Adipocyte (in vitro differentiated cells): Measurements from ENCODE around the gene TPPP2.

ENCODE experiments used
- DNase-seq: peaks from one replicate; pipeline ENCODE4 v3.0.0-alpha.2; 2015; ENCODE audit warnings: low read depth
- H3K27me3 ChIP-seq: replicated peaks from 2 replicates; pipeline ENCODE4 v1.7.0; 2013; ENCODE audit warnings: mild to moderate bottlenecking, low read length, moderate library complexity; ENCODE audit not compliant: control insufficient read depth, insufficient read depth
- H3K36me3 ChIP-seq: 2 replicates; pipeline ENCODE4 v1.7.0; 2013; ENCODE audit warnings: low read length, mild to moderate bottlenecking, moderate library complexity; ENCODE audit not compliant: control insufficient read depth, insufficient read depth, severe bottlenecking
- H3K4me1 ChIP-seq: 2 replicates; pipeline ENCODE4 v1.7.0; 2013; ENCODE audit warnings: mild to moderate bottlenecking, low read length, moderate library complexity; ENCODE audit not compliant: control insufficient read depth, insufficient read depth
- H3K4me3 ChIP-seq: 2 replicates; pipeline ENCODE4 v1.7.0; 2013; ENCODE audit warnings: mild to moderate bottlenecking, low read length, moderate library complexity
- H3K9ac ChIP-seq: 2 replicates; pipeline ENCODE4 v1.7.0; 2013; ENCODE audit warnings: mild to moderate bottlenecking, low read length, moderate library complexity
- H3K9me3 ChIP-seq: 2 replicates; pipeline ENCODE4 v1.7.0; 2013; ENCODE audit warnings: mild to moderate bottlenecking, low read length, moderate library complexity; ENCODE audit not compliant: control insufficient read depth

Gene TPPP2

DNA sequence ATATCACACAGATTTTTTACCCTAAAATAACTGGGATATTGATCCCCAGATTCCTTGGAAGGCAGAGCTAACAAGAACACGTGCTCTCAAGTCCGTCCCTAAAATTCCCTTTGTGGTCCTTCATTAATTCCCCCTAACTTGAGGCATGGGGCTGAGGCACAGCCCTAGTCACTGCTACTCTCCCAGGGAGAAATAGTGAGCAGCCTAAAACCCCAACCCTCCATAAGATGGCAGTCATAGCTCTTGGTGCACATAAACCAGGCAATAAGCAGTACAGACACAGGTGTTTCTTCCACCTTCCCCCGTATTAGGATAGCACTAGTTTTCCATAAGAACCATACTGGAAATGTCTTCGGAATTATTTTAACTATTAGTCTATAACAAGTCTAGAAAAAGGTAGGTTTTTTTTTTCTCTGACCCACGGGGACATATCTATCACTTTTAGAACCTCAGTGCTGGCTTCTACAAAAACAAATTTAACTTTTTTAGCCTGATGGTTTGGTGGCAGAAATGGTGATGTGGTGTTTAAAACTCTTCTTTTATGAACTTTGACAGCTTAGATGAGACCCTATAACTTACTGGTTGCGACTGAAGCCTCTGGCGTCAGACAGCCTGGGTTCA lies 37.0 kb downstream of the TPPP2 start:
- peaks cover 49% of the 10 kb centered on the region for H3K4me1 ChIP-seq
- H3K36me3 ChIP-seq, result no peaks in the 10 kb centered on the region
- no peak overlapping the region for H3K9ac ChIP-seq
- no peaks in the 10 kb centered on the region for H3K9me3 ChIP-seq
- no peak overlapping the region for H3K4me3 ChIP-seq
- H3K27me3 ChIP-seq, result no peaks in the 10 kb centered on the region
- peak; percentile 30 for DNase-seq

DNA sequence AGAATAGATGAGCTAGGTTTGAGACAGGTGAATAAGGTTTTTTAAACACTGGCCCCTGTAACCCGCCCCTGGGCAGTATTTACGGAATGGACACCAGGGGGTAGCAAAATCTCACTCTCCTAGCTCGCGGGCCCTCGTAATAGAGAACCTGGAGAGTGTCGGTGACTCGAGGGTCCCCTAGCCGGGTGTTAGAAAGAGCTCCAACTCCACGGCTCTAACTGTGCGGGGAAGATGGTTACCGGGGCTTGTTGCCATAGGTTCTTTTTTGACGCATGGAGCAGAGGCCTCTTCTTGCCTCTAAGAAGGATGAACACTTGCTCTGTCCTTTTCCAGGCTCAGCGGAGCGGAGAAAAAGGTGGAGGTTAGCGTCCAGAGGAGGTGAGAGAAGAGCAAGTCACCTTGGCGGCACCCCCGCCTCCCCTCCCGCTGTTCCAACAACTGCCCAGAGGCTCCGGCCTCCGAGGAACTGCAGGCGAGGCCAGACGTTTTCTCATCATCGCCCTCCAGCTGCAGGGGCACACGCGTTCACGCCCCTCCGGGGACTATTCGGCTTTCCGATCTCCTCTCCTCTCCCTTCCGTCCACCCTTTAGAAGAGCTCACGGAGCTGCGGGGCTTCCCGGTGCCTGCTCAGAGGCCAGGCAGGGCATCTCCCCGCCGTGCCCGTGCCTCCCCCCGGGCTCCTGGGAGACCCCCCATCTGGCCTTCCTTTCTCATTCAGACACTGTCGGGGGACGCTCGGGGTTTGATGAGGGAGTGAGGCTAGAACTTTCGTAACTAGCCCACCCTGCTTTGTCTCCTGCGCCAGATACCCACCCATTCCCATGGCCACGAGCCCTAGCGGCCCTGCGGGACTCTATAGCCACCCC lies 38.7 kb downstream of the TPPP2 start:
- Histone ChIP-seq H3K9ac (peak overlapping the region; percentile 98), H3K4me3 (peak overlapping the region; percentile 87), H3K27me3 (no peaks in the 10 kb centered on the region), H3K36me3 (peaks cover 11% of the 10 kb centered on the region), H3K4me1 (peaks cover 46% of the 10 kb centered on the region), H3K9me3 (no peaks in the 10 kb centered on the region)
- DNase-seq, result peak; percentile 88

DNA sequence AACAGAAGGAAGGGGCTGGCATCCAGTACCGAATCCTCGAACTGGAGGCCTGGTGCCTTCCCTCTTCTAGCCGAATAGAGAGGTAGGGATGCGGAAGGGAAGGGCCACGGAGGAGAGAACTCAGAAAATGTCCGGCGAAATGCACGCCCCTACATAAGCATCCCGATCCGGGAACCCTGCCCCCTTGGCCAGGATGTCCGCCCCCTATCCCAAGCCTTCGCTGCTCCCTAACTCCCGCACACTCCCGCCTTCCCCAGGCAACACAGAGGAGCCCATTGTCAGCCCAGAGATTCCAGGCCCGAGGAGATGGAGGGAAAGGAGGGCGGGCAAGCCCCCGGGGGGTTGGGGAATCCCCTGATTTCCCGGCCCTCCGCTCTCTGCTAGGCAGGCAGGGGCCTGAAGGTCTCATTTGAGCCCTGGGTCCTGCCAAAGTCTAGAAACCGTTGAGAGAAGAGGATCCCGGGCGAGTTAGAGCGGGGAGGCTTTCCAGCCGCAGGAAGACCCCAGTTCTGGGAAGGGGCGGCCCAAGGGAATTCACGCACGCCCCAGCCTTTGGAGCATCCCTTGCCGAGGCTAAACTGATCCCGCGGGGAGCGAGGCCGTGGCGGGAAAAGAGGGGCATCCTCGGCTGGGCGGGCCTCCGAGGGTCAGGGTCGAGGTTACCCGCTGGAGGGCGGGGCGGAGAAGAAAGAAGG lies 39.5 kb downstream of the TPPP2 start:
- no peaks in the 10 kb centered on the region for H3K9me3 ChIP-seq

GRCh38 chr14:21070083-21070609 lies 40.1 kb downstream of the TPPP2 start, which contains the start of gene ARHGEF40:
Gene ARHGEF40 (plus strand): TSS chr14:21070304. CDS start chr14:21070397, 93 bp downstream.
- peak within 1 kb of the TSS; percentile 87 for H3K4me3 ChIP-seq
- H3K27me3 ChIP-seq, result no peaks in the 10 kb centered on the region
- peak within 1 kb of the TSS; percentile 98 for H3K9ac ChIP-seq
- DNase-seq, result peak; percentile 85
- peaks cover 34% of the 10 kb centered on the region for H3K4me1 ChIP-seq
- peaks cover 25% of the 10 kb centered on the region for H3K36me3 ChIP-seq
- no peaks in the 10 kb centered on the region for H3K9me3 ChIP-seq

More for the DNA sequence above, 39.5 kb downstream of the TPPP2 start:
- peak overlapping the region; percentile 87 for H3K4me3 ChIP-seq
- no peaks in the 10 kb centered on the region for H3K27me3 ChIP-seq
- peak overlapping the region; percentile 98 for H3K9ac ChIP-seq
- DNase-seq, result peak; percentile 62
- peaks cover 19% of the 10 kb centered on the region for H3K36me3 ChIP-seq
- H3K4me1 ChIP-seq, result peaks cover 38% of the 10 kb centered on the region

DNA sequence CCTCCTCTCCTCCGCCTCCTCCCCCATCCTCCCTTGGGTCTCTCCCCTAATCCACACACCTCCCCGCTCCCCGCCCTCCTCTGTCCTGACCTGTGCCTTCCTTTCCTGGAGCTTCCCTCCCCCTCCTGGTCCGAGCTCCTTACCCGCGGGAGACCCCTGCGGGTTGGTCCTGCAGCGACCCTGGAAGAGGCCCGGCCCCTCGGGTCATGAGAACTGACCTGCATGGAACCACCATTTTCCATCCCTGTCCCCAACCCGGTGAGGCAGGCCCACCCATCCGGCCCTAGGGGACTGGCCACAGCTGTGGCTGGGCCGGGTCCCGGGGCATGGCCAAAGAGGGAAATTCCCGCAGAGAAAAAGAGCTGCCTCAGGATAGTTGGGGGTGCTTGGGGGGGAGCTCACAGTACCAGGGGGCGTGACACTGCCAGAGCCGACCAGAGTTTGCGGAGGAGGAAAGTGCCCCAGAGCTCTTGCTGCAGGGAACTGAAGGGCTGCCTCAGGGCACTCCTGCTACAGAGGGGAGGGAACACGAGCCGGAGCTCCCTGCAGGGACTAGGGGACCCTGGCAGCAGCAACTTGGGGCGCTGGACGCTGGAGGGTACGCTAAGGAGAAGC lies 40.7 kb downstream of the TPPP2 start:
- DNase-seq, result peak; percentile 67

GRCh38 chr14:21071225-21072030 lies 41.4 kb downstream of the TPPP2 start:
- Histone ChIP-seq H3K4me3 (peak overlapping the region; percentile 87), H3K27me3 (no peaks in the 10 kb centered on the region), H3K36me3 (peaks cover 38% of the 10 kb centered on the region), H3K4me1 (peaks cover 32% of the 10 kb centered on the region), H3K9ac (peak overlapping the region; percentile 98), H3K9me3 (no peaks in the 10 kb centered on the region)
- peak; percentile 98 for DNase-seq

More for the DNA sequence above, 40.7 kb downstream of the TPPP2 start:
- H3K4me3 ChIP-seq, result peak overlapping the region; percentile 87
- peak overlapping the region; percentile 98 for H3K9ac ChIP-seq
- peaks cover 31% of the 10 kb centered on the region for H3K36me3 ChIP-seq
- peaks cover 32% of the 10 kb centered on the region for H3K4me1 ChIP-seq
- no peaks in the 10 kb centered on the region for H3K27me3 ChIP-seq
- no peaks in the 10 kb centered on the region for H3K9me3 ChIP-seq

DNA sequence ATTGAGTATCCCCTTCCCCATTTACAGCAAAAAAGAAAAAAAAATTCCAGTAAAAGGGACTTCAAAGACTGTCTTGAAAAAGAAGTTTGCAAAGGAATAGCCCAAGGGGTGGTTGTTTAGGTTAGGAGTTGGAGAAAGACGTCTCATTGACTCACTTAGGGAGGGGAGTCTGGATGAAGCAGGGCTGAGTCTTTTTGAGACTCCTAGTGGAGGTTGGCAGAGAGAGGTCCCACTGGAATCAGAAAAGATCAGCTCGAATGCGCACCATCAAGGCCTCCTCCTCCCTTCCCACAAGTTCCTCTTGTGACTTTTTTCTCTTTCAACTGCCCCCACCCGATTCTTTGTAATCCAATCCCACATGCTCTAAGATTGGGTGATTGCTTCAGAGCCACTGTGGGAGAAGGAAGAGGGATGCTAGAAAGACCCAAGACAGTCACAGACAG lies 42.0 kb downstream of the TPPP2 start:
- peaks cover 44% of the 10 kb centered on the region for H3K36me3 ChIP-seq
- no peaks in the 10 kb centered on the region for H3K9me3 ChIP-seq
- H3K27me3 ChIP-seq, result no peaks in the 10 kb centered on the region
- H3K9ac ChIP-seq, result peak overlapping the region; percentile 98
- DNase-seq, result peak; percentile 88
- peak overlapping the region; percentile 87 for H3K4me3 ChIP-seq
- H3K4me1 ChIP-seq, result peaks cover 32% of the 10 kb centered on the region

GRCh38 chr14:21072781-21073339 lies 42.8 kb downstream of the TPPP2 start:
- Histone ChIP-seq H3K4me1 (peaks cover 32% of the 10 kb centered on the region), H3K9ac (peak overlapping the region; percentile 41), H3K4me3 (peak overlapping the region; percentile 21), H3K9me3 (no peaks in the 10 kb centered on the region), H3K36me3 (peaks cover 52% of the 10 kb centered on the region), H3K27me3 (no peaks in the 10 kb centered on the region)
- no peak for DNase-seq

DNA sequence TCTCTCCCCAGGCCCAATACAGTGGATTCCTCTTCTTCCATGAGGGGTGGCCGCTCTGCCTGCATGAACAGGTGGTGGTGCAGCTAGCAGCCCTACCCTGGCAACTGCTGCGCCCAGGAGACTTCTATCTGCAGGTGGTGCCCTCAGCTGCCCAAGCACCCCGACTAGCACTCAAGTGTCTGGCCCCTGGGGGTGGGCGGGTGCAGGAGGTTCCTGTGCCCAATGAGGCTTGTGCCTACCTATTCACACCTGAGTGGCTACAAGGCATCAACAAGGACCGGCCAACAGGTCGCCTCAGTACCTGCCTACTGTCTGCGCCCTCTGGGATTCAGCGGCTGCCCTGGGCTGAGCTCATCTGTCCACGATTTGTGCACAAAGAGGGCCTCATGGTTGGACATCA lies 43.9 kb downstream of the TPPP2 start:
- DNase-seq, result no peak
- H3K27me3 ChIP-seq, result no peaks in the 10 kb centered on the region
- H3K9me3 ChIP-seq, result no peaks in the 10 kb centered on the region
- H3K4me3 ChIP-seq, result no peak overlapping the region
- peaks cover 63% of the 10 kb centered on the region for H3K36me3 ChIP-seq
- H3K9ac ChIP-seq, result no peak overlapping the region
- H3K4me1 ChIP-seq, result peaks cover 27% of the 10 kb centered on the region
